Astrocyte (in vitro differentiated cells and primary cell): ENCODE data around the gene PSME3IP1. TPM values are rescaled to one million over a fixed set of nuclear protein-coding genes. Genes with fewer than 3 reads are reported as not detected.

ENCODE experiments used
- DNase-seq: peaks from one replicate; pipeline ENCODE4 v3.0.0-alpha.2; 2010; ENCODE audit warnings: low read depth
- FAIRE-seq: peaks from 2 replicates; lab custom pipeline; 2011; peaks lifted over from hg19 to GRCh38; lab: Jason Lieb, UNC
- H2AFZ ChIP-seq: 2 replicates; pipeline ENCODE4 v1.6.0; 2012; ENCODE audit warnings: low read depth, low read length, inconsistent platforms
- H3K27ac ChIP-seq: 2 replicates; pipeline ENCODE4 v1.5.1; 2011; ENCODE audit warnings: low read depth, low read length, inconsistent platforms
- H3K27me3 ChIP-seq: 2 replicates; pipeline ENCODE4 v1.6.0; 2011; ENCODE audit warnings: low read length, inconsistent platforms; ENCODE audit not compliant: insufficient read depth
- H3K36me3 ChIP-seq: 2 replicates; pipeline ENCODE4 v1.5.1; 2011; ENCODE audit warnings: low read length, inconsistent platforms; ENCODE audit not compliant: insufficient read depth
- H3K4me1 ChIP-seq: 2 replicates; pipeline ENCODE4 v1.5.1; 2011; ENCODE audit warnings: low read length, inconsistent platforms; ENCODE audit not compliant: insufficient read depth
- H3K4me2 ChIP-seq: 2 replicates; pipeline ENCODE4 v1.6.0; 2012; ENCODE audit warnings: low read length, inconsistent platforms
- H3K4me3 ChIP-seq: 2 replicates; pipeline ENCODE4 v1.5.1; 2011; ENCODE audit warnings: low read depth, mild to moderate bottlenecking, low read length, inconsistent platforms; ENCODE audit not compliant: insufficient read depth
- H3K79me2 ChIP-seq: 2 replicates; pipeline ENCODE4 v1.6.0; 2012; ENCODE audit warnings: mild to moderate bottlenecking, low read length, inconsistent platforms; ENCODE audit not compliant: insufficient read depth
- H3K9ac ChIP-seq: 2 replicates; pipeline ENCODE4 v1.6.0; 2012; ENCODE audit warnings: mild to moderate bottlenecking, low read length, inconsistent platforms
- H3K9me3 ChIP-seq: 2 replicates; pipeline ENCODE4 v1.5.1; 2012; ENCODE audit warnings: low read depth, mild to moderate bottlenecking, low read length, inconsistent platforms; ENCODE audit not compliant: insufficient read depth
- H4K20me1 ChIP-seq: 2 replicates; pipeline ENCODE4 v1.6.0; 2012; ENCODE audit warnings: low read length, inconsistent platforms; ENCODE audit not compliant: insufficient read depth
- H3K27ac Mint-ChIP-seq: one replicate; pipeline ENCODE4 v1.8.0; 2021; ENCODE audit warnings: mild to moderate bottlenecking, mixed read lengths; ENCODE audit not compliant: unreplicated experiment
- H3K27me3 Mint-ChIP-seq: one replicate; pipeline ENCODE4 v1.8.0; 2021; ENCODE audit warnings: low read depth, mixed read lengths; ENCODE audit not compliant: unreplicated experiment
- H3K36me3 Mint-ChIP-seq: one replicate; pipeline ENCODE4 v1.8.0; 2021; ENCODE audit warnings: low read depth, mixed read lengths; ENCODE audit not compliant: unreplicated experiment
- H3K4me1 Mint-ChIP-seq: one replicate; pipeline ENCODE4 v1.8.0; 2021; ENCODE audit warnings: low read depth, mixed read lengths; ENCODE audit not compliant: unreplicated experiment
- H3K4me3 Mint-ChIP-seq: one replicate; pipeline ENCODE4 v1.8.0; 2021; ENCODE audit warnings: mild to moderate bottlenecking, moderate library complexity, mixed read lengths; ENCODE audit not compliant: unreplicated experiment
- H3K9me3 Mint-ChIP-seq: one replicate; pipeline ENCODE4 v1.8.0; 2021; ENCODE audit warnings: mild to moderate bottlenecking, mixed read lengths; ENCODE audit not compliant: unreplicated experiment
- EZH2 ChIP-seq: IDR thresholded peaks from 2 replicates; pipeline ENCODE4 v1.6.1; 2012; ENCODE audit warnings: mild to moderate bottlenecking, low read length, inconsistent platforms; ENCODE audit not compliant: insufficient read depth
- total RNA-seq: library from RNA; stranded (reverse); gene quantifications from 2 replicates; pipeline ENCODE4 v1.2.1, GENCODE V29; 2021
- TF ChIP-seq, protein P1 (sequence below): IDR thresholded peaks from 2 replicates; pipeline ENCODE4 v1.5.1; 2011; ENCODE audit warnings: low read depth, mild to moderate bottlenecking, inconsistent platforms, low read length, moderate library complexity; ENCODE audit not compliant: insufficient read depth

The PSME3IP1 gene
- total RNA-seq, 1 donor from 2014 or later: 78.8 TPM

DNA sequence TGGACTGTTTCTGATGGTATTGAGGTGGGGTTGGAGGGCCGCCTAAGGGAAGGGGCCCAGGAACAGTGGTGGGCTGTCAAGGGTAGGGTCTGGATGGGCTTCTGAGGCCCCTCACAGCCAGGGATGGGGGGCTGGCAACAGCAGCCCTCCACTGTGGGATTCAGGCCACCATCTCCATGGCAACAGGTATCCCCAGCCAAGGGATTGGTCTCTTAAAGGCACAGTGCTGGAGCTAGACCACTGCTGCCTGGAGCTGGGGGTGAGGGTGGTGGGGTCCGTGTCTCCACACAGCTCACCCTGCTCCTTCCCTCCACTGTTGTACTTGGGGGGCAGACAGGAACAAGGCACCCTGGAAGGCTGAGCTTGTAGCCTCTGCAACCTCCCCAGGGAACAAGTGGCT, 41.8 kb downstream of the PSME3IP1 start:
- H3K9me3 ChIP-seq: no peaks in the 10 kb centered on the region
- Mint-ChIP-seq H3K4me1 (peaks cover 11% of the 10 kb centered on the region), H3K9me3 (peaks cover 2% of the 10 kb centered on the region), H3K27me3 (peaks cover 6% of the 10 kb centered on the region), H3K36me3 (peaks cover 9% of the 10 kb centered on the region), H3K4me3 (no peak overlapping the region), H3K27ac (no peak overlapping the region)
- no peaks in the 10 kb centered on the region for H3K79me2 ChIP-seq
- no peak overlapping the region for H2AFZ ChIP-seq
- H3K4me1 ChIP-seq: peaks cover 10% of the 10 kb centered on the region
- H3K4me3 ChIP-seq: no peak overlapping the region
- no peak overlapping the region for H3K27ac ChIP-seq
- no peak overlapping the region for H3K9ac ChIP-seq
- no peaks in the 10 kb centered on the region for H3K36me3 ChIP-seq
- TF ChIP-seq, protein P1, sequence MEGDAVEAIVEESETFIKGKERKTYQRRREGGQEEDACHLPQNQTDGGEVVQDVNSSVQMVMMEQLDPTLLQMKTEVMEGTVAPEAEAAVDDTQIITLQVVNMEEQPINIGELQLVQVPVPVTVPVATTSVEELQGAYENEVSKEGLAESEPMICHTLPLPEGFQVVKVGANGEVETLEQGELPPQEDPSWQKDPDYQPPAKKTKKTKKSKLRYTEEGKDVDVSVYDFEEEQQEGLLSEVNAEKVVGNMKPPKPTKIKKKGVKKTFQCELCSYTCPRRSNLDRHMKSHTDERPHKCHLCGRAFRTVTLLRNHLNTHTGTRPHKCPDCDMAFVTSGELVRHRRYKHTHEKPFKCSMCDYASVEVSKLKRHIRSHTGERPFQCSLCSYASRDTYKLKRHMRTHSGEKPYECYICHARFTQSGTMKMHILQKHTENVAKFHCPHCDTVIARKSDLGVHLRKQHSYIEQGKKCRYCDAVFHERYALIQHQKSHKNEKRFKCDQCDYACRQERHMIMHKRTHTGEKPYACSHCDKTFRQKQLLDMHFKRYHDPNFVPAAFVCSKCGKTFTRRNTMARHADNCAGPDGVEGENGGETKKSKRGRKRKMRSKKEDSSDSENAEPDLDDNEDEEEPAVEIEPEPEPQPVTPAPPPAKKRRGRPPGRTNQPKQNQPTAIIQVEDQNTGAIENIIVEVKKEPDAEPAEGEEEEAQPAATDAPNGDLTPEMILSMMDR: no peak
- TF ChIP-seq EZH2: no peak
- DNase-seq: no peak
- H3K4me2 ChIP-seq: no peak overlapping the region
- FAIRE-seq: no peak
- H4K20me1 ChIP-seq: peaks cover 3% of the 10 kb centered on the region
- no peaks in the 10 kb centered on the region for H3K27me3 ChIP-seq

DNA sequence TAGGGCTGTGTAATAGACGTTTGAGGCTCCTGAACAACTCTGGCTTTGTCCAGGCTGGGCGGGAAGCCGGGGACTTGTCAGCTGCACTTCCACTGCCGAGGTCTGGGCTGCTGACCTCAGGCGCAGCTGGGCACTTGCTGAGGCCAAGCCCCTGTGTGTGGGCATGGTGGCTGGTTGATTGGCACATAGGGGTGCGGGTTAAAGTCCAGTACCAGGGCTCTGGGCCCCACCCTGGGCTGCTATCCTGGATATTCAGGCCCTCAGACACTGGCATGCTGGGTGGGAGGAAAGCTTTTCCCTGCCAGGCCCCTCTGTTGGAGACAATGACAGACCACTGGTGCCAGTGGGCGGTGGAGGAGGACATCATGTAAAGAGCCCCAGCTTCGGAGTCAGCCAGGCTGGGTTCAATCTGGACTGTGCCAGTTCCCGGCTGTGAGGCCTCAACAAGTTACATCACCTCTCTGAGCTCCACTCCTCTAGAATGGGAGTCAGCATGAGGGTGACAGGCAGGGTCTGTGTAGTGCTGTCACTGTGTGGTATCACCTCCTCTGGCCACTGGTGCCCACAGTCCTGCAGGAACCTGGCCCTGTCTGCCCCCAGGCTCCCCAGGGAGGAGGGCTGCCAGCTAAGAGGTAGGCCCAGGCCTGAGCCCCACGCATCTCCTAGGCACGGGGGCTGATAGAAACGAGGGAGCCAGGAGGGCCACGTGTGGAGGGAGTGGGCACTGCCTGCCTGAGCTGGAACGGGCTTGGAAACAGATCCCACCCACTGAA, 42.5 kb downstream of the PSME3IP1 start:
- Mint-ChIP-seq H3K27me3 (peaks cover 8% of the 10 kb centered on the region), H3K4me3 (no peak overlapping the region), H3K9me3 (no peaks in the 10 kb centered on the region), H3K36me3 (peaks cover 7% of the 10 kb centered on the region), H3K4me1 (peaks cover 11% of the 10 kb centered on the region), H3K27ac (no peak overlapping the region)
- H3K9ac ChIP-seq: no peak overlapping the region
- no peak for TF ChIP-seq EZH2
- TF ChIP-seq, protein P1: no peak
- no peak overlapping the region for H3K27ac ChIP-seq
- no peak for FAIRE-seq
- no peaks in the 10 kb centered on the region for H3K27me3 ChIP-seq
- H3K4me2 ChIP-seq: no peak overlapping the region
- no peaks in the 10 kb centered on the region for H3K36me3 ChIP-seq
- H3K79me2 ChIP-seq: no peaks in the 10 kb centered on the region
- DNase-seq: no peak
- peaks cover 10% of the 10 kb centered on the region for H3K4me1 ChIP-seq
- H4K20me1 ChIP-seq: peaks cover 3% of the 10 kb centered on the region
- H3K4me3 ChIP-seq: no peak overlapping the region
- H3K9me3 ChIP-seq: no peaks in the 10 kb centered on the region
- no peak overlapping the region for H2AFZ ChIP-seq
